CD4-positive, alpha-beta T cell (primary cell): Measurements from ENCODE around the gene BANF2. TPM values are rescaled to one million over a fixed set of nuclear protein-coding genes. Genes with fewer than 3 reads are reported as not detected.

Experiments used
- ATAC-seq: fragments of 200-7000 bp; cut with Tn5 transposase; one replicate; pipeline ENCODE4 v1.10.0; 2022; ENCODE audit warnings: mild to moderate bottlenecking; ENCODE audit not compliant: poor library complexity
- CTCF ChIA-PET: fragments of 350-600 bp; sonication (Branson Sonifier 250); formaldehyde crosslinking; loops from one replicate; lab custom pipeline; 2021; ENCODE audit warnings: antibody characterized with exemption, inconsistent platforms; lab: Charles Lee
- POLR2A ChIA-PET: fragments of 350-600 bp; sonication (Branson Sonifier 250); formaldehyde crosslinking; loops from one replicate; lab custom pipeline; 2021; ENCODE audit warnings: antibody characterized with exemption, inconsistent platforms; lab: Charles Lee
- DNase-seq, 14 experiments: peaks; one replicate each; pipeline ENCODE4 v3.0.0-alpha.2; 2013 to 2020; ENCODE audit warnings: mixed read lengths in 2 of 14
- H3K27ac ChIP-seq, 2 donors: one replicate each; pipeline versions ENCODE4 v1.5.1 to v1.7.0; 2013; ENCODE audit warnings: low read length in 2 of 2, low read depth in 1 of 2, mild to moderate bottlenecking in 1 of 2
- H3K27me3 ChIP-seq, 2 experiments: 1 replicate in 1 of 2; 2 replicates in 1 of 2; pipeline versions ENCODE4 v1.6.1 to v1.7.0; 2013; ENCODE audit warnings: low read length in 2 of 2, control low read depth in 1 of 2, mild to moderate bottlenecking in 1 of 2, moderate library complexity in 1 of 2; ENCODE audit not compliant: insufficient read depth in 2 of 2, control insufficient read depth in 1 of 2
- H3K36me3 ChIP-seq: one replicate; pipeline ENCODE4 v1.6.1; 2013; ENCODE audit warnings: low read length, control low read depth; ENCODE audit not compliant: insufficient read depth
- H3K4me1 ChIP-seq: one replicate; pipeline ENCODE4 v1.6.1; 2013; ENCODE audit warnings: low read length, control low read depth; ENCODE audit not compliant: insufficient read depth
- H3K4me3 ChIP-seq: one replicate; pipeline ENCODE4 v1.5.1; 2013; ENCODE audit warnings: mild to moderate bottlenecking, low read length, moderate library complexity
- H3K9me3 ChIP-seq, 2 experiments: 1 replicate in 1 of 2; 2 replicates in 1 of 2; pipeline versions ENCODE4 v1.6.1 to v1.7.0; 2013; ENCODE audit warnings: low read length in 2 of 2, mild to moderate bottlenecking in 2 of 2, control low read depth in 1 of 2, moderate library complexity in 1 of 2; ENCODE audit not compliant: control insufficient read depth in 1 of 2, insufficient read depth in 1 of 2
- H3K27ac Mint-ChIP-seq: one replicate; pipeline ENCODE4 v1.8.0; 2020; ENCODE audit warnings: mixed read lengths
- H3K27me3 Mint-ChIP-seq: one replicate; pipeline ENCODE4 v1.8.0; 2021; ENCODE audit warnings: mixed read lengths
- H3K36me3 Mint-ChIP-seq: one replicate; pipeline ENCODE4 v1.8.0; 2021; ENCODE audit warnings: low read depth, mixed read lengths
- H3K4me1 Mint-ChIP-seq: one replicate; pipeline ENCODE4 v1.8.0; 2021; ENCODE audit warnings: low read depth, mixed read lengths
- H3K4me3 Mint-ChIP-seq: one replicate; pipeline ENCODE4 v1.8.0; 2020; ENCODE audit warnings: mild to moderate bottlenecking, mixed read lengths
- H3K9me3 Mint-ChIP-seq: one replicate; pipeline ENCODE4 v1.8.0; 2020; ENCODE audit warnings: mixed read lengths
- intact Hi-C, 2 experiments: fragments of 100-400 bp; cut with DNase I in 1 of 2; cut with micrococcal nuclease in 1 of 2; formaldehyde crosslinking; loops; one replicate each; pipeline versions ENCODE4 v1.15.1 to v1.9.0; 2023 to 2025; cut with DNase I, micrococcal nuclease
- total RNA-seq, 174 experiments: library from RNA in 2 of 174; stranded (reverse) in 2 of 174; gene quantifications; one replicate each; pipeline ENCODE4 v1.2.3 and lab custom pipeline; 2021 to 2026
- TF ChIP-seq, protein P1 (sequence below): fragments of 200-600 bp; IDR thresholded peaks from one replicate; pipeline ENCODE4 v1.8.0; 2022; ENCODE audit warnings: antibody characterized with exemption, mild to moderate bottlenecking

BANF2 gene
- total RNA-seq, 2 experiments from 2014 or later, result not detected

DNA sequence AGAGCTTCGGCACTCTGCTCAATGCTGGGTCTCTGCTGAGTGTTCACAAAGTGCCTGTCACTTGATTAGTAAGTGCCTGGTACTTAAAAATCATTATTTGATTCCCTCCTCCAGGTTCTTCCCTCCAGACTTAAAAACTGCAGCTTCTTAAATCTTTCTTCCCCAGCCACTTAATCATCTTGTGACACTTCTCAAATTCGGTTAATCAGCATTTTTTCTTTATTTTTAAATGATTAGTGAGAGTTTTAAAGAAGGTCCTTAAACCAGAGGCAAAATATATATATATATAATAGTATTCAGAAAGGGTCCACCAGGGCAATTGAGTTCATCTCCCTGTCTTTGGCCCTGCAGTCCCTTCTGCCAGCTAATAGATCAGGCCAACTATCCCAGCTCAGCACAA, 8.0 kb upstream of the BANF2 start:
- DNase-seq (no peak), ATAC-seq (no peak)
- Histone ChIP-seq H3K27ac (no peak overlapping the region), H3K36me3 (no peaks in the 10 kb centered on the region), H3K9me3 (peaks cover 0 to 7% of the 10 kb centered on the region in 2 experiments), H3K4me1 (no peaks in the 10 kb centered on the region), H3K4me3 (no peak overlapping the region), H3K27me3 (peaks cover 12 to 18% of the 10 kb centered on the region in 2 experiments)
- H3K4me1 Mint-ChIP-seq, result no peaks in the 10 kb centered on the region
- no peak overlapping the region for H3K4me3 Mint-ChIP-seq
- H3K27me3 Mint-ChIP-seq, result peaks cover 55% of the 10 kb centered on the region
- ChIA-PET CTCF (interaction anchor here (2.1 kb wide), 1 partner anchor 10 kb away, joined by 8 read pairs; the partner anchor contains the start of gene RRBP1), POLR2A (interaction anchor here (1.4 kb wide), 1 partner anchor 9 kb away, joined by 7 read pairs; no protein-coding TSS in a partner anchor)
- H3K27ac Mint-ChIP-seq, result no peak overlapping the region
- H3K36me3 Mint-ChIP-seq, result no peaks in the 10 kb centered on the region
- intact Hi-C loops, result no loop called here
- no peaks in the 10 kb centered on the region for H3K9me3 Mint-ChIP-seq
- TF ChIP-seq, protein P1, sequence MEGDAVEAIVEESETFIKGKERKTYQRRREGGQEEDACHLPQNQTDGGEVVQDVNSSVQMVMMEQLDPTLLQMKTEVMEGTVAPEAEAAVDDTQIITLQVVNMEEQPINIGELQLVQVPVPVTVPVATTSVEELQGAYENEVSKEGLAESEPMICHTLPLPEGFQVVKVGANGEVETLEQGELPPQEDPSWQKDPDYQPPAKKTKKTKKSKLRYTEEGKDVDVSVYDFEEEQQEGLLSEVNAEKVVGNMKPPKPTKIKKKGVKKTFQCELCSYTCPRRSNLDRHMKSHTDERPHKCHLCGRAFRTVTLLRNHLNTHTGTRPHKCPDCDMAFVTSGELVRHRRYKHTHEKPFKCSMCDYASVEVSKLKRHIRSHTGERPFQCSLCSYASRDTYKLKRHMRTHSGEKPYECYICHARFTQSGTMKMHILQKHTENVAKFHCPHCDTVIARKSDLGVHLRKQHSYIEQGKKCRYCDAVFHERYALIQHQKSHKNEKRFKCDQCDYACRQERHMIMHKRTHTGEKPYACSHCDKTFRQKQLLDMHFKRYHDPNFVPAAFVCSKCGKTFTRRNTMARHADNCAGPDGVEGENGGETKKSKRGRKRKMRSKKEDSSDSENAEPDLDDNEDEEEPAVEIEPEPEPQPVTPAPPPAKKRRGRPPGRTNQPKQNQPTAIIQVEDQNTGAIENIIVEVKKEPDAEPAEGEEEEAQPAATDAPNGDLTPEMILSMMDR, result no peak

DNA sequence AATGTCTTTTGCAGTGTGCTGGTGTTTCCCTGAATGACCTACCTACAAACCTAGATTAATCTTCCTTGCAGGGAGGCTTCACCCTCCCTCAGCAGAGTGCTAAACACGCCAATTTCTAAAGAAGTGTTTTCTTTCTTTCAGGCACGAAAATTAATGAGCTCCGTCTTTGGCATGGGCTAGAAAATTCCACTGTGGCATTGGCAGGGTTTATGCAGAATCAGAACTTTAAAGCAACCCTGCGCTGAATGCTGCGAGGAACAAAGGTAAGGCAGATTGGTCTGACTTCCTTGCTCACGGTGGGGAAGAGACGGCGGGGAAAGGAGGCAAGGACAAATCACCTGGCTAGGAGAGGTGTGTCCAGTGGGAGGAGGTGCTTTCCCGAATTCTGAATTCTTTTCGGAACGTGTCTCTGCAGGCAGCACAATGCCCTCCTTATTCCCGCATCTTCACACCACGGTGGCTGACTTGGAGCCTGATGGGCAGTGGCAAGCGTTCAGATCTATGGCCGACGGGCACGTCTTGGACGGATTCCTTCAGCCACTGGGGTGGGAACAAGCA, 6.2 kb upstream of the BANF2 start:
- ATAC-seq, result no peak
- ChIA-PET CTCF (interaction anchor here (1.5 kb wide), 1 partner anchor 11 kb away, joined by 6 read pairs; the partner anchor contains the start of gene RRBP1), POLR2A (no interaction called here)
- Histone ChIP-seq H3K36me3 (no peaks in the 10 kb centered on the region), H3K4me1 (no peaks in the 10 kb centered on the region), H3K9me3 (peaks cover 0 to 7% of the 10 kb centered on the region in 2 experiments), H3K4me3 (no peak overlapping the region), H3K27ac (no peak overlapping the region), H3K27me3 (peaks cover 8 to 10% of the 10 kb centered on the region in 2 experiments)
- no peak for DNase-seq
- intact Hi-C loops, result no loop called here
- no peaks in the 10 kb centered on the region for H3K36me3 Mint-ChIP-seq
- no peaks in the 10 kb centered on the region for H3K9me3 Mint-ChIP-seq
- peaks cover 41% of the 10 kb centered on the region for H3K27me3 Mint-ChIP-seq
- H3K4me1 Mint-ChIP-seq, result no peaks in the 10 kb centered on the region
- TF ChIP-seq, protein P1, result no peak
- H3K27ac Mint-ChIP-seq, result no peak overlapping the region
- H3K4me3 Mint-ChIP-seq, result no peak overlapping the region

DNA sequence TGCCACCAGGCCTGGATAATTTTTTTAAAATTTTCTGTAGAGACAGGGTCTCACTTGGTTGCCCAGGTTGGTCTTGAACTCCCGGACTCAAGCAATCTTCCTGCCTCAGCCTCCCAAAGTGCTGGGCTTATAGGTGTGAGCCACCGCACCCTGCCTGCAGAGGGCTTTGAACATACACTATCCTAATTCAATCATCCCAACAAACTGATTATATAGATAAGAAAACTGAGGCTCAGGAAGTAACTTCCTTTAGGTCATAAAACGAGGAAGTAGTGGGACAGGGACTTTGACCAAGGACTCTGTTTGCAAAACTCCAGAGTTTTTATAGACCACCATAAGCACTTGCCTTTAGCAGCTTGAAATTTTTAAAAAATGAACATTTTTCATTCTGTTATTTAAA, 5.0 kb upstream of the BANF2 start:
- H3K9me3 Mint-ChIP-seq, result no peaks in the 10 kb centered on the region
- H3K9me3 ChIP-seq, result peaks cover 0 to 7% of the 10 kb centered on the region in 2 experiments
- H3K27ac ChIP-seq, result no peak overlapping the region
- H3K36me3 Mint-ChIP-seq, result no peaks in the 10 kb centered on the region
- H3K27ac Mint-ChIP-seq, result no peak overlapping the region
- no peak overlapping the region for H3K4me3 Mint-ChIP-seq
- H3K36me3 ChIP-seq, result no peaks in the 10 kb centered on the region
- TF ChIP-seq, protein P1, result no peak
- ATAC-seq (no peak), DNase-seq (no peak)
- peaks cover 0 to 3% of the 10 kb centered on the region in 2 experiments for H3K27me3 ChIP-seq
- H3K27me3 Mint-ChIP-seq, result peaks cover 32% of the 10 kb centered on the region
- H3K4me1 ChIP-seq, result no peaks in the 10 kb centered on the region
- POLR2A ChIA-PET, result no interaction called here
- H3K4me3 ChIP-seq, result no peak overlapping the region
- intact Hi-C loops, result no loop called here
- CTCF ChIA-PET, result interaction anchor here (0.6 to 0.7 kb wide), 2 partner anchors 51 to 91 kb away, joined by 4 to 5 read pairs; no protein-coding TSS in a partner anchor
- H3K4me1 Mint-ChIP-seq, result no peaks in the 10 kb centered on the region
